Neuronal stem cell (in vitro differentiated cells): ENCODE measurements around the gene SHOC2.

ENCODE experiments used
- DNase-seq: peaks from one replicate; pipeline ENCODE4 v3.0.0-alpha.2; 2013; ENCODE audit warnings: low spot score
- H2AFZ ChIP-seq: one replicate; pipeline ENCODE4 v1.6.1; 2013; ENCODE audit warnings: mild to moderate bottlenecking, low read length, inconsistent platforms
- H2AK5ac ChIP-seq: 2 replicates; pipeline ENCODE4 v1.6.1; 2013; ENCODE audit warnings: low read depth, mild to moderate bottlenecking, inconsistent platforms, low read length, moderate library complexity, mixed read lengths
- H2BK120ac ChIP-seq: 2 replicates; pipeline ENCODE4 v1.6.1; 2013; ENCODE audit warnings: low read depth, mild to moderate bottlenecking, inconsistent platforms, low read length, moderate library complexity, mixed read lengths
- H2BK12ac ChIP-seq: one replicate; pipeline ENCODE4 v1.6.1; 2013; ENCODE audit warnings: low read length, inconsistent platforms
- H2BK15ac ChIP-seq: 2 replicates; pipeline ENCODE4 v1.6.1; 2013; ENCODE audit warnings: mild to moderate bottlenecking, low read length, inconsistent platforms, mixed read lengths
- H2BK5ac ChIP-seq: one replicate; pipeline ENCODE4 v1.6.1; 2013; ENCODE audit warnings: inconsistent platforms, mild to moderate bottlenecking, low read length, moderate library complexity
- H3K14ac ChIP-seq: one replicate; pipeline ENCODE4 v1.6.1; 2013; ENCODE audit warnings: low read length, inconsistent platforms
- H3K18ac ChIP-seq: 2 replicates; pipeline ENCODE4 v1.6.1; 2013; ENCODE audit warnings: low read length, inconsistent platforms
- H3K23ac ChIP-seq: 2 replicates; pipeline ENCODE4 v1.6.1; 2013; ENCODE audit warnings: low read depth, mild to moderate bottlenecking, mixed read lengths, low read length, inconsistent platforms; ENCODE audit not compliant: poor library complexity
- H3K27ac ChIP-seq: replicated peaks from 3 replicates; pipeline ENCODE4 v1.5.1; 2013; ENCODE audit warnings: low read length, inconsistent platforms
- H3K27me3 ChIP-seq, 3 experiments: 2 replicates each; pipeline ENCODE4 v1.6.1; 2013; ENCODE audit warnings: low read length in 3 of 3, mild to moderate bottlenecking in 2 of 3, inconsistent platforms in 1 of 3, low read depth in 1 of 3, mixed read lengths in 1 of 3, moderate library complexity in 1 of 3; ENCODE audit not compliant: control insufficient read depth in 3 of 3, insufficient read depth in 3 of 3
- H3K36me3 ChIP-seq, 2 donors: replicated peaks in 1 of 2; 2 replicates each; pipeline ENCODE4 v1.6.1; 2013; ENCODE audit warnings: low read length in 2 of 2; ENCODE audit not compliant: control insufficient read depth in 2 of 2, insufficient read depth in 2 of 2
- H3K4ac ChIP-seq: 2 replicates; pipeline ENCODE4 v1.6.1; 2013; ENCODE audit warnings: inconsistent platforms, mild to moderate bottlenecking, low read length, moderate library complexity
- H3K4me1 ChIP-seq, 2 donors: 1 replicate in 1 of 2; 2 replicates in 1 of 2; pipeline ENCODE4 v1.6.1; 2013; ENCODE audit warnings: low read length in 2 of 2, low read depth in 1 of 2; ENCODE audit not compliant: control insufficient read depth in 2 of 2, insufficient read depth in 1 of 2
- H3K4me2 ChIP-seq: one replicate; pipeline ENCODE4 v1.6.1; 2013; ENCODE audit warnings: mild to moderate bottlenecking, low read length, inconsistent platforms; ENCODE audit not compliant: insufficient read depth, poor library complexity, severe bottlenecking
- H3K4me3 ChIP-seq, 2 donors: 2 replicates each; pipeline ENCODE4 v1.5.1; 2013; ENCODE audit warnings: low read length in 2 of 2, mild to moderate bottlenecking in 2 of 2, inconsistent platforms in 1 of 2, moderate library complexity in 1 of 2
- H3K79me1 ChIP-seq: one replicate; pipeline ENCODE4 v1.6.1; 2013; ENCODE audit warnings: low read depth, mild to moderate bottlenecking, inconsistent platforms, low read length, moderate library complexity
- H3K9ac ChIP-seq: one replicate; pipeline ENCODE4 v1.6.1; 2013; ENCODE audit warnings: mild to moderate bottlenecking, low read depth, low read length, inconsistent platforms; ENCODE audit not compliant: poor library complexity
- H3K9me3 ChIP-seq, 2 donors: replicated peaks in 1 of 2; 2 replicates each; pipeline versions ENCODE3 to v1.6.1; 2013; ENCODE audit warnings: low read length in 2 of 2, mild to moderate bottlenecking in 2 of 2, inconsistent platforms in 1 of 2, low read depth in 1 of 2, mixed read lengths in 1 of 2, moderate library complexity in 1 of 2; ENCODE audit not compliant: control insufficient read depth in 2 of 2, insufficient read depth in 1 of 2
- H4K8ac ChIP-seq: one replicate; pipeline ENCODE4 v1.6.1; 2013; ENCODE audit warnings: low read depth, mild to moderate bottlenecking, inconsistent platforms, low read length, moderate library complexity
- H4K91ac ChIP-seq: one replicate; pipeline ENCODE4 v1.6.1; 2013; ENCODE audit warnings: low read length, low read depth, mild to moderate bottlenecking, inconsistent platforms; ENCODE audit not compliant: poor library complexity
- WGBS, 2 donors: extraction: QIAGEN DNeasy Blood & Tissue Kit; methylation state at CpG; one replicate each; pipeline ENCODE4 v1.1.7; 2013; ENCODE audit warnings: missing lambda C conversion rate in 2 of 2, mixed read lengths in 1 of 2; ENCODE audit not compliant: insufficient read length in 2 of 2, insufficient replicate concordance in 1 of 2; ENCODE audit errors: extremely low coverage in 2 of 2; 5-methylcytosine and 5-hydroxymethylcytosine counted together

Gene SHOC2

DNA sequence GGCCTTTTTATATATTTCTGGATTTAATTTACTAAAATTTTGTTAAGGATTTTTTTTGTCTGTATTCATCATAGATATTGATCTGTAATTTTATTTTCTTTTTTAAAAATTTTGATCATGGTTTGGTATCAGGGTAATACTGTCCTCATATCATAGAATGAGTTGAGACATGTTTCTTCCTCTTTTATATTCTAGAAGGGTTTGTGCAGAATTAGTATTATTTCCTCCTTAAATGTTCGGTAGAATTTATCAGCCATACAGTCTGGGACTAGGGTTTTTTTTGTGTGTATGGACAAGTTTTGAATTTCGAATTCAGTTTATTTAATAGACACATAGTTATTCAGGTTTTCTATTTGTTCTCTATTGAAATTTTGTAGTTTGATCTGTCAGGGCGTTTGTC is 54.0 kb downstream of the SHOC2 start:
- Histone ChIP-seq H4K91ac (no peak overlapping the region), H2AFZ (no peak overlapping the region), H2BK15ac (no peak overlapping the region), H3K36me3 (peaks cover 0 to 6% of the 10 kb centered on the region in 2 donors), H3K4me3 (no peak overlapping the region), H2BK5ac (no peak overlapping the region), H4K8ac (no peak overlapping the region), H3K27me3 (no peaks in the 10 kb centered on the region), H3K14ac (no peak overlapping the region), H3K9ac (no peak overlapping the region), H2AK5ac (no peak overlapping the region), H3K27ac (no peak overlapping the region), H3K4ac (no peak overlapping the region), H3K4me2 (no peak overlapping the region), H3K79me1 (peaks cover 2% of the 10 kb centered on the region), H3K4me1 (no peaks in the 10 kb centered on the region), H3K9me3 (peaks cover 0 to 5% of the 10 kb centered on the region in 2 donors), H3K18ac (no peak overlapping the region), H2BK120ac (no peak overlapping the region), H3K23ac (no peak overlapping the region), H2BK12ac (no peak overlapping the region)
- no CpG with 5 or more reads among the region's 3 CpGs for WGBS, 2 donors
- DNase-seq: no peak

- no peak for DNase-seq
- H2BK5ac ChIP-seq: no peak overlapping the region
- H3K36me3 ChIP-seq: peaks cover 2 to 6% of the 10 kb centered on the region in 2 donors
Observed at GRCh38 chr10:110976577-110976976, 57.2 kb downstream of the SHOC2 start.

GRCh38 chr10:110977662-110978061 is 58.3 kb downstream of the SHOC2 start:
- Histone ChIP-seq H2AFZ (no peak overlapping the region), H3K4me1 (no peaks in the 10 kb centered on the region), H2AK5ac (no peak overlapping the region), H2BK15ac (no peak overlapping the region), H3K79me1 (peaks cover 1% of the 10 kb centered on the region), H2BK5ac (no peak overlapping the region), H3K4ac (no peak overlapping the region), H2BK12ac (no peak overlapping the region), H3K4me2 (no peak overlapping the region), H3K14ac (no peak overlapping the region), H3K9me3 (peaks cover 0 to 6% of the 10 kb centered on the region in 2 donors), H3K23ac (no peak overlapping the region), H3K4me3 (no peak overlapping the region), H3K27me3 (no peaks in the 10 kb centered on the region), H4K91ac (no peak overlapping the region), H3K9ac (no peak overlapping the region), H3K36me3 (peaks cover 2 to 6% of the 10 kb centered on the region in 2 donors), H3K18ac (no peak overlapping the region), H2BK120ac (no peak overlapping the region), H3K27ac (no peak overlapping the region), H4K8ac (no peak overlapping the region)
- WGBS, 2 donors: no CpG with 5 or more reads among the region's 2 CpGs
- no peak for DNase-seq

More at GRCh38 chr10:110976577-110976976, 57.2 kb downstream of the SHOC2 start:
- no peak overlapping the region for H4K91ac ChIP-seq
- no peak overlapping the region for H3K4me2 ChIP-seq
- H3K14ac ChIP-seq: no peak overlapping the region
- WGBS, 2 donors: no CpG with 5 or more reads among the region's 1 CpG
- H3K4ac ChIP-seq: no peak overlapping the region
- no peak overlapping the region for H2BK15ac ChIP-seq
- no peak overlapping the region for H3K4me3 ChIP-seq
- H3K23ac ChIP-seq: no peak overlapping the region
- H3K18ac ChIP-seq: no peak overlapping the region
- no peaks in the 10 kb centered on the region for H3K27me3 ChIP-seq
- peaks cover 0 to 6% of the 10 kb centered on the region in 2 donors for H3K9me3 ChIP-seq
- H3K79me1 ChIP-seq: peaks cover 2% of the 10 kb centered on the region
- H2AK5ac ChIP-seq: no peak overlapping the region
- H4K8ac ChIP-seq: no peak overlapping the region
- H3K27ac ChIP-seq: no peak overlapping the region
- no peak overlapping the region for H3K9ac ChIP-seq
- no peak overlapping the region for H2BK120ac ChIP-seq
- H2BK12ac ChIP-seq: no peak overlapping the region
- no peak overlapping the region for H2AFZ ChIP-seq
- no peaks in the 10 kb centered on the region for H3K4me1 ChIP-seq

GRCh38 chr10:110978204-110978603 is 58.8 kb downstream of the SHOC2 start:
- H4K91ac ChIP-seq: no peak overlapping the region
- no peaks in the 10 kb centered on the region for H3K4me1 ChIP-seq
- H2BK120ac ChIP-seq: no peak overlapping the region
- no peak overlapping the region for H2BK12ac ChIP-seq
- H3K4me3 ChIP-seq: no peak overlapping the region
- H2AK5ac ChIP-seq: no peak overlapping the region
- H3K79me1 ChIP-seq: no peaks in the 10 kb centered on the region
- H2BK15ac ChIP-seq: no peak overlapping the region
- no peaks in the 10 kb centered on the region for H3K27me3 ChIP-seq
- no peak overlapping the region for H3K18ac ChIP-seq
- H3K9ac ChIP-seq: no peak overlapping the region
- H3K36me3 ChIP-seq: peaks cover 2 to 6% of the 10 kb centered on the region in 2 donors
- no peak overlapping the region for H3K27ac ChIP-seq
- H2BK5ac ChIP-seq: no peak overlapping the region
- H3K9me3 ChIP-seq: peaks cover 0 to 6% of the 10 kb centered on the region in 2 donors
- no CpG with 5 or more reads among the region's 2 CpGs for WGBS, 2 donors
- H3K23ac ChIP-seq: no peak overlapping the region
- H3K14ac ChIP-seq: no peak overlapping the region
- H3K4me2 ChIP-seq: no peak overlapping the region
- no peak overlapping the region for H4K8ac ChIP-seq
- H3K4ac ChIP-seq: no peak overlapping the region
- no peak overlapping the region for H2AFZ ChIP-seq
- no peak for DNase-seq
